Thyroid gland (tissue), 4 donors: ENCODE results near the gene GRM2.

Experiments used
- POLR2A ChIP-seq, 2 donors: fragments of 450-650 bp; IDR thresholded peaks; one replicate each; pipeline ENCODE4 v1.6.1; 2017; ENCODE audit warnings: antibody characterized with exemption in 2 of 2, mild to moderate bottlenecking in 2 of 2, moderate library complexity in 1 of 2
- TF ChIP-seq, protein P1 (sequence below), 6 experiments: fragments of 200-600 bp in 3 of 6; fragments of 450-650 bp in 3 of 6; sonication (generic) in 3 of 6; IDR thresholded peaks; one replicate each; pipeline ENCODE4 v1.5.1; 2016 to 2019; ENCODE audit warnings: antibody characterized with exemption in 6 of 6, mild to moderate bottlenecking in 2 of 6, inconsistent platforms in 1 of 6, moderate library complexity in 1 of 6

GRCh38 chr3:51708216-51708845 lies 1.5 kb downstream of the GRM2 start:
- TF ChIP-seq POLR2A (IDR thresholded peaks at IDR 0.05), result no peak
- TF ChIP-seq, protein P1, sequence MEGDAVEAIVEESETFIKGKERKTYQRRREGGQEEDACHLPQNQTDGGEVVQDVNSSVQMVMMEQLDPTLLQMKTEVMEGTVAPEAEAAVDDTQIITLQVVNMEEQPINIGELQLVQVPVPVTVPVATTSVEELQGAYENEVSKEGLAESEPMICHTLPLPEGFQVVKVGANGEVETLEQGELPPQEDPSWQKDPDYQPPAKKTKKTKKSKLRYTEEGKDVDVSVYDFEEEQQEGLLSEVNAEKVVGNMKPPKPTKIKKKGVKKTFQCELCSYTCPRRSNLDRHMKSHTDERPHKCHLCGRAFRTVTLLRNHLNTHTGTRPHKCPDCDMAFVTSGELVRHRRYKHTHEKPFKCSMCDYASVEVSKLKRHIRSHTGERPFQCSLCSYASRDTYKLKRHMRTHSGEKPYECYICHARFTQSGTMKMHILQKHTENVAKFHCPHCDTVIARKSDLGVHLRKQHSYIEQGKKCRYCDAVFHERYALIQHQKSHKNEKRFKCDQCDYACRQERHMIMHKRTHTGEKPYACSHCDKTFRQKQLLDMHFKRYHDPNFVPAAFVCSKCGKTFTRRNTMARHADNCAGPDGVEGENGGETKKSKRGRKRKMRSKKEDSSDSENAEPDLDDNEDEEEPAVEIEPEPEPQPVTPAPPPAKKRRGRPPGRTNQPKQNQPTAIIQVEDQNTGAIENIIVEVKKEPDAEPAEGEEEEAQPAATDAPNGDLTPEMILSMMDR (IDR thresholded peaks at IDR 0.05), result no peak
